Stimulated activated CD4-positive, alpha-beta T cell treated with anti-CD3 and anti-CD28 coated beads, Interleukin-2, amount 100 ng/mL, for 24 hours (primary cell): ENCODE results near the gene TXNRD2.
"Not testable (repeated sequence)": the region's sequence is repeated elsewhere in the genome, so short reads cannot be mapped to it uniquely, and the experiment has no call there.

Experiments
- DNase-seq, 2 donors: peaks; one replicate each; pipeline ENCODE4 v3.0.0-alpha.2; 2020

Gene TXNRD2

GRCh38 chr22:19942157-19943081 is 801 bp upstream of the TXNRD2 start:
- peak; percentile 24 to 37 for DNase-seq

- DNase-seq = no peak
Observed at GRCh38 chr22:19940536-19941364, 868 bp downstream of the TXNRD2 start.

- no peak for DNase-seq
Observed at GRCh38 chr22:19937616-19938473, 3.8 kb downstream of the TXNRD2 start.

GRCh38 chr22:19936513-19936912 is 5.1 kb downstream of the TXNRD2 start:
- DNase-seq = no peak

- DNase-seq = not testable (repeated sequence)
Observed at GRCh38 chr22:19935123-19935718, 6.4 kb downstream of the TXNRD2 start.

- no peak for DNase-seq
Observed at GRCh38 chr22:19933341-19934241, 8.0 kb downstream of the TXNRD2 start.

- DNase-seq = no peak
Observed at GRCh38 chr22:19932367-19933206, 9.0 kb downstream of the TXNRD2 start.

GRCh38 chr22:19931514-19931913 is 10.1 kb downstream of the TXNRD2 start:
- no peak for DNase-seq

GRCh38 chr22:19930551-19931486 is 10.8 kb downstream of the TXNRD2 start:
- DNase-seq = no peak

GRCh38 chr22:19929586-19930550 is 11.8 kb downstream of the TXNRD2 start:
- DNase-seq = no peak

- no peak for DNase-seq
Observed at GRCh38 chr22:19928207-19928606, 13.4 kb downstream of the TXNRD2 start.

GRCh38 chr22:19927696-19928095 is 13.9 kb downstream of the TXNRD2 start:
- no peak for DNase-seq

GRCh38 chr22:19926028-19926427 is 15.6 kb downstream of the TXNRD2 start:
- DNase-seq = not testable (repeated sequence)

- DNase-seq = no peak
Observed at GRCh38 chr22:19923914-19924513, 17.6 kb downstream of the TXNRD2 start.

GRCh38 chr22:19921544-19922081 is 20.0 kb downstream of the TXNRD2 start:
- DNase-seq = no peak

- DNase-seq = no peak
Observed at GRCh38 chr22:19919701-19920363, 21.8 kb downstream of the TXNRD2 start.
